Hepatic stellate cell (primary cell): Measurements from ENCODE around the gene GNGT1.
A peak's percentile ranks its signal among the peaks of the same experiment; 100 is the strongest.

ENCODE experiments used
- DNase-seq: peaks from one replicate; pipeline ENCODE4 v3.0.0; 2011; ENCODE audit warnings: low spot score

GNGT1 gene

DNA sequence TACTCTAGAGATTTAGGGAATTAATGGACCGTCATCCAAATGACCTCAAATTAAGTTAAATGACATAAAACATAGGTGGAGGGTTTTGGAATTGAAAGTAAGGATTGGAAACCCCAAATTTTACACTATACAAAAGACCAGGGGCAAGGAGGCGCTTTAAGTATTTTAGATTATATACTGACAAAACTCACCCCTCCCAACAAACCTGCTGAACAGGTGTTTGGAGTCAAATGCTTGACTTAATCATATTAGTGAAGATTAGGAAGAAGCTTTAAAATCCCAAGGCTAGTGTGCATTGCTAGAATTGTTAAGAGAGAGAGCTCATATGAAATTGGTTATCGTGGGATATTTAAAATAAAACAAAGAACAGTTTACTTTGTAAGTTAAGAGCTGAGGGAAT, at the start of gene GNGT1:
Gene GNGT1 (plus strand): TSS at position 301 of the 400 bp plus-strand sequence. CDS start 180 bp downstream, outside the sequence.
- no peak for DNase-seq

DNA sequence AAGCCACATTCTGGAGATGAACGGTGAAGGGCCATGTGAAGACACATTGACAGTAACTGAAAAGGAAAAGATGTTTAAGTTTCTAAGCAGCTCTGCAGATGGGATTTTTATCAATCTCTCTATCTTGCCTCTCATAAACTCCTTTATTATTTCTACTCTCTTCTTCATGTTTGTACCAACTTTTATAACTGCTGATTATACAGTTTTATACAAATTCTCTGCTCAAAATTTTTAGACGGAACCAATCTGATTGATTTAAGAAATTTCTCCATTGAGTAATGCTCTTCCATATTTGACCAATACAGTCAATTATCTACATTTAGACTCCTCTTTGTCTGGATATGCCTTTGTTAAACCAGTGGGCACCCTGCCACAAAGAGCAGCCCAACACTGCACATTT, 47.5 kb upstream of the GNGT1 start:
- DNase-seq = no peak

DNA sequence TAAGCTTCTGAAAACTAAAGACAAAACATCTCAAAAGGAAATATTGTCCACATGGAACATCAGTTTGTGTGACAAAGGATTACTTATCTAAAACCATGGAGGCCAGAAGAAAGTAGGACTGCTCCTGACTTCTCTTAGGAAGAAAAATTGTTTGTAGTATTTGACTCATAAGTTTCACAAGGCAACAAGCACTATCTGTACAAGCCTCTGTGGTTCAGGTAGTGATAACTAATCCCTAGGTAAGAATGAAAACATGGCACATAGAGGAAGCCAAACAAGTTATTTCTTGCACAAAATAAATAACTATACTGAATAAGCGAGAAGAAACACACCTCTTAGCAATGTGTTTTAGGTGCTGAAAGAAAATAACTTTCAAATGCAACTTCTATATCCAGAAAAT, 46.1 kb upstream of the GNGT1 start:
- no peak for DNase-seq

DNA sequence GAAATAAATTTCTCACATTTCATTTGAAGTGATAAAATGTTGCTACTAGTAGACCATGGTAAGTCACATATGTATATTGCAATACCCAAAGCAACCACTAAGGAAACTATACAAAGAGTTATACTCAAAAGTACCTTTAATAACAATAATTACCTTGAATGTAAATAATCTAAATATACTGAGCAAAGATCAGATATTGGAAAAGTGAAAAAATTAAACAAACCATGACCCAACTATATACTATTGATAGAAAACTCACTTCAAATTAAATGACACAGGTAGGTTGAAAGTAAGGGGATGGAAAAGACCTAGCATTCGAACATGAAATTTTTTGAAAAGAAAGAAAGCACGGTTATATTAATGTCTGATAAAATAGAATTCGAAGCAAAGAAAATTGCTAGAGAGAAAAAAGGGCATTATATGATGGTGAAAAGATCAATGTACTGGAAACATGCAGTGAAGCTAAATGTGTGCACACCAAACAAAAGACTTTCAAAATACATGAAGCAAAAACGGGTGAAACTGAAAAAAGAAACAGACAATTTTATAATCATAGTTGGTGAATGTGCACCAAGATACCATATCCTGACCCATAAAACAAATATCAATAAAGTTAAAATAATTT, 44.9 kb upstream of the GNGT1 start:
- no peak for DNase-seq

DNA sequence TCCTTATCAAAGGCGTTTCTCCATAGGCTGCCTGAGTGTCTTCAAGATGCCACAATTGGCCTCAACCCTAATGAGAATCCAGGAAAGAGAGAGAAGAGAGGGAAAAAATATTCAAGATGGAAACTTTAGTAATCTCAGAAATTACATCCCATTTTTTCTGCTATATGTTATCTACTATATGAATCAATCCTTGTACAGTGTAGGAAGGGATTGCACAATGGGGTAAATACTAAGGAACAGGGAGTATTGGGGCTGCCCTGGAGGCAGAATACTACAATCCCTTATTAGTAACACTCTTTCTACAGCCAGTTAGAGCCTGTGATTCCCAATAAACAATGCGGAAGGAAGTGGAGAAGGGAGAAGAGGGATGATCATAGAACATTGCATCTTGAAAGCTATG, 43.7 kb upstream of the GNGT1 start:
- DNase-seq = no peak

DNA sequence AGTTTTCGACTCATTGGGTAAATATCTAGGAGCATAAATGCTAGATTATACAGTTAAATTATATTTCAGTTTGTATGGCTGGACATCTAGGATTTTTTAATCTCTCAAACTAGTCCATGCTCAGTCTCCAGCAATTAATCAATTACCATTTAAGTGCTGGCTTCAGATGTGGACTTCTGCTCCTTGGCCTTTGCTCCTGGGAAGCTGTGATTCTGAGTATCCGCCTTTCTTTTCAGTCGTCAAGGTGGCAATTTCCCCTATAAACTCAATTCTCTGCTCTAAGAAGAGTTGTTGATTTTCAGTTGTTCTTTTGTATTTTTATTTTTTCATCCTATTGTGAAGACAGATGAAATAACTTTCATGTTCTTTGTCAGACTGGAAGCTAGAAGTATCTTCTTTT, 39.5 kb upstream of the GNGT1 start:
- DNase-seq = no peak

DNA sequence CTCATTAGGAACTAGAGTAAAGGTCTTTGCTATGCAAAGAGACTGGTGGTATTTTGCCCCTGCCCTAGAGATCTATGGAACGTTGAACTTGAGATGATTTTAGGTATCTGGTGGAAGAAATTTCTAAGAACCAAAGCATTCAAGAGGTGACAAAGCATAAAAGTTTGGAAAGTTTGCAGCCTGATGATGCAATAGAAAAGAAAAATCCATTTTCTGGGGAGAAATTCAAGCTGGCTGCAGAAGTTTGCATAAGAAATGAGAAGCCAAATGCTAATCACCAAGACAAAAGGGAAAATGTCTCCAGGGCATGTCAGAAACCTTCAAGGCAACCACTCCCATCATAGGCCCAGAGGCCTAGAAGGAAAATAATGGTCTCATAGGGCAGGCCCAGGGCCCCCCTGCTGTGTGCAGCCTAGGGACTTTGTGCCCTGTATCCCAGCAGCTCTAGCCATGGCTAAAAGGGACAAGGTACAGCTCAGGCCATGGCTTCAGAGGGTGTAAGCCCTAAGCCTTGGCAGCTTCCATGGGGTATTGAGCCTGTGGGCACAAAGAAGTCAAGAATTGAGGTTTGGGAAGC, 32.3 kb upstream of the GNGT1 start:
- no peak for DNase-seq

DNA sequence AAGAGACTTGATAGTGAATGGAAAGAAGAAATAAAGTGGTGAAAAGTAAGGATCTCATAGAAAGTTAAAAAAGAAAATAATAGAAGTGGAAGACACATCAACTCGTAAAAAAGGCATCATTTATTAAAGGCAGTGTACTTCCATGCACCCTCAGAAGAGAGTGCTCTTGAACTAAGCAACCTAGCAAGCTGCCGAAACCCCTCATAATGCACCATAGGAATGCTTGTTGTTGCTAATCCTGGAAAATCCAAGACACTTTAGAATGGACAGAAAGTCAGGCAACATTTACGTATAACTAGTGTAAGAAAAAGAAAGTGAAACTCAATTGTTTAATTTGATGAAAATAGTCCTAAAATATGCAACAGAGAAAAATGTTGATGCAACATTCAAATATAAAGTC, 28.6 kb upstream of the GNGT1 start:
- DNase-seq = no peak

DNA sequence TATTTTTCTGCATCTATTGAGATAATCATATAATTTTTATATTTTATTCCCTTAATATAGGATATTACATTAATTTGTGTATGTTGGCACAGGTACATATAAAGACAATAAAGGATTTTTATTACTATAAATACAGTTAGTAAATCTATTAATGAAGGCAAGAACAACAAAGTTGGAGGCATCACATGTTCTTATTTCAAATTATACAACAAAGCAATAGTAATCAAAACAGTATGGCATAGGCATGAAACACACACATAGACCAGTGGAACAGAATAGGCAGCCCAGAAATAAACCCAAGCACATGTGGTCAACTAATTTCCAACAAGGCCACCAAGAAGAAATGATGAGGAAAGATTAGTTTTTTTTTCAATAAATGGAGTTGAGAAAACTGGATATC, 27.0 kb upstream of the GNGT1 start:
- DNase-seq = no peak

DNA sequence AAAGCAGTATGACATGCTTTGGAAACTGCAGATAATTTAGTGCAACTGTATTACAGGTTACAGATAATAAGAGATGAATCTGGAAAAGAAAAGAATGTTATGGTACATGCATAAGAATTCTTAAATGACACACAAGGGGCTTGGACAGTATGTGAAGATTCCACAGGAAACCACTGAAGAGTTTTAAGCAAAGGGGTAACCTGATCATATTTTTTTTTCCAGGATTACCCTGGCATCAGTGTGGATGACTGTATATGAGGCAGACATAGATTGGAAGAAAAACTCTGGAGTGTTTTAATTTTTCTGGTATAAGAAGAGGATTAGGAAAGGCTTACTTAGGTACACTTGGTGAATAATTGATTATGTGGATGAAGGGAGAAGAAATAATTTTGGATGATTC, 23.9 kb upstream of the GNGT1 start:
- no peak for DNase-seq

DNA sequence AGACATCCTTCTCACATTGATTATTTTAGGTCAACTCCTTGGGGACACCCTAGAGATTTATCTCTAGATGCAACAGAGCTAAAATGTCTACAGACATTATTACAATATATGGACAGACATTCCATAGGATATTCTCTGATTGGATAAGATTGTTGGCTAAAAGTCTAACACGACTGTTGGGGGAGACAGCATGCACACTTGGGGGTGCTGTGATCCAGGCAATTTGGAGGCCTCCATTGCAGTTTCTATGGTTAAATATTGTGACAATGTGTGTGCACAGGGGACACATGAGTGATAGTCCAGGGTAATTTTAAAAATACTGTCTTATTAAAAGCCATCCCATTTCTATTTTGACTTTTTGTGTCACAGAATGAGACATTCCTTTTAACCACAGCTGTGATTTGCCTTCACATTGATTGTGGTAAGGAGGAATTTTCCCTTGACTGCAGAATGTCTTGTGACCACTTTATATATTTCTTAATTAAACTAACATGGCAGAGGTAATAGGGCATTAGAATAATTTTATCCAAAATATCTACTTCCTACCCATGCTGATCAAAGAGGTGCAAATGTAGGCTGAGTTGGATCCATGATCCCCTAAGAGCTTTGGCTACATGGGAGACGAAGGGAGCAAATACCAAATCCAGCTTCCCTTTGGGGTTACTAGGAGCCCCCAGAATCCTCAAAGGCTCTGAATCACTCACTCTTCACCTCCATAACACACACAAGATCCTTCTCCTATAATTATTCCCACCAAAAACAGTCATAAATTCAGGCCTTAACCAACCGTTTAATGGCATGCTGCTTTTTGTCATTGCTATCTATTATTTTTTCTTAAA, 23.1 kb upstream of the GNGT1 start:
- no peak for DNase-seq

DNA sequence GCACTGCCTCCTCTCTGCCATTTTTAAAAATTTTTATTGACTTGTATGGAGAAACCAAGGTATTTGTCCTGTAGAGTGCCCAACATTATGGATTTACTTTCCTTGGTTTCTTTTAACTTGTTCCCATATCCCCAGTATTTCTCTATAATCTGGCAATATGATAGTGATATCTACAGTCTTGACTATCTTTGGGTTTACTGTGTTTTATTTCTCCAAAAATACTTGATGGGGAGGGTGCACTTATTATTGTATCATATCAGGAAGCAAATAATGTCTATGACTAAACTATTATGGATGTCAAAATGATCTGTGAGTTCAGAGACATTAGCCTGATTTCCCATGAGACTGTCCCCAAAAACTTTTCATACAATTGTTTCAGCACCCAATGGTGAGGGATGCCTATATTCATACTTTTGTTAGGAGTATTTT, 22.4 kb upstream of the GNGT1 start:
- no peak for DNase-seq

DNA sequence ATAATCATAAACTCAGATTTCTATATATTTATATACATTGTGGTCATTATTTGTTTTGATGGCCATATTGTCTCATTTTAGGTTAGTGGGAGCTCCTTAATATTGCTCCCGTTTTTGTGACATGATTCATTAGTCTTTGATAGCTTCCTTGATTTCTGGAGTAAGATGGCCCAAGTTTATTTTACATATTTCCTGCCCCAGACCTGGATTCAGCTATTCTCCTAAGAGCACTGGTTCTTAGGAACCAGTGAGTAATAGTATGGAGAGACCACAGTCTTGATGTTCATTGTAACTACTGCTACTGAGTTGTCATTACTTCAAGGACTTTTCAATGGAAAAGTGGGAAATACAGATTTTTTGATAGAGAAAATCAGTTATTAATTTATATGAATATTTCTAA, 21.8 kb upstream of the GNGT1 start:
- DNase-seq = no peak

DNA sequence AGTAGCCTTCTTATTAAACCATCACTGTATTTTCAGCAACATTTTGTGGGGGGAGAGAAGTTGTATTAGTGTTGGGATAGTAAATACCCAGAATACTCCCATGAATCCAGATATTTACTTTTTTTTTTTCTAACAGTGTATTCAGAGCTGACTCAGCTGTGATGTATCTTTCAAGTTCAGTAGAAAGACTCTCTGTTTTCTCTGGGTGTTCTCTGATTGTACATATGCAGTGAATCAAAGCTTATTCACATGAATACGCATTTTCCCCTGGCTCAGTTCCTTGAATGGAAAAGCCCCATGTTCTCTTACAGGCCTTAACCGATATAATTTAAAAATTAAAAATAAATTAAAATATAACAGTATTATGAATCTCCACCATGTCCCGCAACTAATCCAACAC, 17.1 kb upstream of the GNGT1 start:
- DNase-seq = no peak

DNA sequence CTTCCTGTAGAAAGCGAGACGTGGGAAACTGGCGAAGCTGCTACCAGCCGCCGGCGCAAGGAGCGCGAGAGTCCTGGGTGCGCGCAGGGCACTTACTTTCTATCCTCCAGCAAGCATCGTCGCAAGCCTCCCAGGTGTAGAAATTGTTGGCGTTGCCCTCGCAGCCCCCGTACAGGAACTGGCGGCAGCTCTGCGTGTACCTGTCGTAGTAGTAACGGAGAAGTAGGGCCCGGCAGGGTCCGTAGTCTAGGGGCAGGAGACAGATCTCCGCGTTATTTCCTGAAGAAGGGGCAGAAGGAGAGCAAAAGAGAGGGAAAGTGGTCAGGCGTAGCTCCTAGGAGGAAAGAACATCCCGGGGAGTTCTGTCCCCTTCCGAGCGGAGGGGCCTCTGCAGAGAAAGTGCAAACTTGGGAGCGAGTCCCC, 16.3 kb upstream of the GNGT1 start:
- DNase-seq = peak; percentile 30

DNA sequence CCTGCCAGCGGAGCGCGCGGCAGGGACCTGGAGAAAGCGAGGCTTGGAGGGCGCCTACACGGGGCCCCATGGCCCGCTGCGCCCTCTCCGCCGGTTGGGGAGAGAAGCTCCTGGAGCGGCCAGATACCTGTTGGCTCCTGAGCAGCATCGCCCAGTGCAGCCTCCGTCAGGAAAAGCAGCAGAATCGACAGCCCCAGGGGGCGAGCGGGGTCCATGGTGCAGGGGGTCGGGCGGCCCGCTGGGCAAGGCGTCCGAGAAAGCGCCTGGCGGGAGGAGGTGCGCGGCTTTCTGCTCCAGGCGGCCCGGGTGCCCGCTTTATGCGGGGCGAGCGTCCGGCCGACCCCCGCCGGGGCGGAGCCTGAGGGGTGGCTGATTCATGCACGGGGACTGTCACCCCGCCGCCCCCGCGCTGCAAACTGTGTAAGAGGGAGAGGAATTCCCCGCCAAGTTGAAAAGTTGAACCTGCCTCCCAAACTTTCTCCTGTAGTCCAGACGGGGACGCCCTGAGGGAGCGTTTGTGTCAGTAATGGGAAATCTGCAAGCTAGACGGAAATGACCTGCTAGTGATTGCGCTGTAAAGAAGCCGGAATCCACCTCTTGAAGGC, 15.8 kb upstream of the GNGT1 start, which contains the start of gene TFPI2:
Gene TFPI2 (minus strand): TSS at position 290 of the 605 bp plus-strand sequence. CDS start 75 bp downstream, at position 215.
- DNase-seq = peak; percentile 50

DNA sequence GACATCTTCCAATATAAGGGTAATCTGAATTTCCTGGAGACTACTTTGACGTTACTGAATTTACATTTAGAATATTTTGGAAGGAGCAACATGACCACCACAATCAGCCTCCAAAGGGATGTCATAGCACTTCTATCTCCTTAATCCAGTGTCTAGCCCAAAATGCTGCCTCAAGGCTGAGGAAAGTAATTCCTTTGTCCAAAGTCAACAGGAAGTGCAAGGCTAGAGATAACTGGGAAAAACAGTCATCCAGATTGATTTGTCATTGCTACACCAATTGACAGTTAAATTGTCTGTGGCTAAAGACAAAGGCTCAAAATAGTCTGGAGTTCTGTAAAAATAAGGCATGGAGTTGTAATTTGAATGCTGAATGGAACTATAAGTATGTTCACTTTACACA, 11.9 kb upstream of the GNGT1 start:
- DNase-seq = peak; percentile 9

DNA sequence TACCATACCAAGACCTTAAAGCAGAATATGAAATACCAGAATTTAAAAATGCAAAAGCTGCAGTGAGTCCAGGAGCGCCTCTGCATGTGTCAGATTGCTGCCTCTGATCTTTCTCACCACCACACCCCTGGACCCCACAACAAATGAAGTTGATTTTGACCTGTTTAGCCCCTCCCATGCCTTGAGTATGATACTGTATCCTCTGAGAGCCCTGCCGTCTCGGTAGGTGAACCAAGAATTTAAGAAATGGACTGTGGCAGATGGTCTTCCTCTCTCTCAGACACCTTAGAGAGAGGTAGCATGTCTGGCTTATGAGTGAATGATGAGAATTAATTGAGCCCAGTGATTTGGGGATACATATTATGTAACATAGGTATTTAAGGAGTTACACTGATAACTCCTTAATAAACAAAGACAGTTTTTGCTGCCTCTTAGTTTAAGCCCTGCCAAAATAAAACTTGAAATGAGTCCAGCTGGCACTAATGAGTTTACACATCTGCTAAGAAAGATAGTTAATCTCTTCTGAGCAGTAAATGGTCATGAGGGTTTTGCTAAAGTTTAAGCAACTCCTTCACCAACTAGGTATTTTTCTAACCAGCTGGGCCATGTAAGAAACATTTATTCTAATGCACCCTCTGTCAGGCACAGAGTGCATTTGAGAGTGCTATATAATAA, 11.3 kb upstream of the GNGT1 start:
- no peak for DNase-seq

DNA sequence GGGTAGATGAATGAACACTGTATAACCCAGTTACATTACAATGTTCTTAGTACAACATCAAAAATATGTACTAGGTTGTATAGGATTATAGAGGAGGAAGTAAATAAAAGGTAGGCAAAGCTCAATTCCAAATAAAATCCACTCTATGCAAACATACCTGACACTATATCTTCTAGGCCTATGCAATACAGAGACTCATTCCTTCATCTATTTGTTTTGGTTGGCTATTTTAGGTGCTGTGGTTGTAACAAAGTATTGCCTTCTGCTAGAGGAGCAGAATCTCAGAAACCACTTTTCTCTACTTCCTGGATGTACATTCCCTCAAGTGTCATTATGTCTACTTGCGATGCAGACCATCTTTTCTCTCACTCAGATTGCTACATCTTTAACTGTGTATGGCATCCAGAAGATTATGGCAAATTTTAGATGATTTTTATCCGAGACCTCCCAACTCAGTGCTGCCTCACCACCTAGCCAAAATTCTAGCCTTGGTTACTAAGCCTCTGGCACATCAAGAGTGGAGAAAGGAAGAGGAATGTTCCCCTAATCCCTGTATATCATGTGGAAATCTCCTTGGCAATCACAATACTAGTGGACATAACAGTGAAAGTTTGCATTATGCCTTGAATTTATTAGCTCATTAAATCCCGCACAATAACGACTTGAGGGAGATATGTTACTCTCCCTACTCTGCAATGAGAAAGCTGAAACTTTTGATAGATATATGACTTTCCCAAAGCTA, 10.3 kb upstream of the GNGT1 start:
- no peak for DNase-seq

DNA sequence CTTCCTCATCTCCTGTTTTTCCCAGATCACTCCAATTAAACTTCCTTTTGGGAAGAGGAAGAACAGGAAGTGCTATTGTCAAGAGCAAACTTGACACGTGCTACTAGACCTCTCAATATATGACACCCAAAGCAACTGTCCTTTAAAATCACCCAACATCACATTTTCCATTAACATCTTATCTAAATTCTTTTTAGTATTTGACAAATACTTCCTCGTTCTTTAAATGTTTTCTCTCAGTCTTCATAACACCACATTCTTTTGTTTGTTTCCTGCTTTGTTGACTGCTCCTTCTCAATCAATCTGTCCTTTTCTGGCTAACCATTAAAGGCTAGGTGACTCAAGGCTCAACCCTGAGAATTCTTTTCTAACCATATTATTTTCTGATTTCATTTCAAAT, 8.7 kb upstream of the GNGT1 start:
- no peak for DNase-seq

DNA sequence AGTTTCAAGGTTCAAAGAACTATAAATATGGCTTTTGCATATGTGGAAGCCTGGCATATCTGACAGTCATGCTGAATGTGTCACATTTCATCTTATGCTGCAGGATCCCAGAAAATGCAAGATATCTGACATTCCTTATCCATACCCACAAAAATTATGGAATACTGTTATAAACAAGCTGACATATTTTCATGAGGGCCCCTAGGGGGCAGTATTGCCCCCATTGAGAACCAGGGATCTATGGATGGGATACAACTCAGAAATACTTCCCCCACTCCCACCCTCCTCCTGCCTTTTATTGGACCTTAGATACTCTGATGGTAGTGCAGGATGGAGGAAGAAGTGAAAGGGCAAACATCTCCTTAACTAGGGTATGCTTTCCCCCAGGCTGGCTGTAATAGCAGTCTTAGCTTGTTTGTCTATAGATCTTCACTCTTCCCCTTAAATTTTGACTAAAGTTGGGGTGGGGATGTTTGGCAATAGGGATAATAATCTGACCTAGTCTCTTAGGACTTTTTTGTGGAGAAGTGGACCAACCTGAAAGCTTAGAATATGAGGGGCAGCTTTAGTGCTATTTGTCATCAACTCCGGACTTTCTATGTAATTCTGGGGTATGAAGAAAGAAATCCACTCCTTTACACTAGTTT, 3.5 kb upstream of the GNGT1 start:
- DNase-seq = peak; percentile 19
